SK-N-SH (cell line): ENCODE results near the gene BRME1. TPM values are rescaled to one million over a fixed set of nuclear protein-coding genes. Genes with fewer than 3 reads are reported as not detected.

ENCODE experiments used
- CTCF ChIA-PET: fragments of 300-600, 350-600 bp; formaldehyde crosslinking; extraction: SDS; loops from one replicate; lab custom pipeline; 2021; lab: Yijun Ruan, JAX
- POLR2A ChIA-PET: fragments of 350-600 bp; sonication (Branson Sonifier 250); formaldehyde crosslinking; extraction: SDS; loops from one replicate; lab custom pipeline; 2020; ENCODE audit warnings: antibody characterized with exemption, inconsistent platforms; lab: Yijun Ruan, JAX
- DNase-seq: peaks from one replicate; pipeline ENCODE4 v3.0.0; 2012
- H2AFZ ChIP-seq: fragments of 200-600 bp; sonication (generic); 2 replicates; pipeline ENCODE4 v1.8.1; 2016; ENCODE audit warnings: antibody characterized with exemption, mild to moderate bottlenecking, low read depth
- H3F3A ChIP-seq: fragments of 200-600 bp; sonication (generic); replicated peaks from 2 replicates; pipeline ENCODE3; 2016; ENCODE audit warnings: antibody characterized with exemption, mild to moderate bottlenecking; ENCODE audit not compliant: insufficient read depth
- H3K27ac ChIP-seq, 2 experiments: fragments of 200-500 bp in 1 of 2; fragments of 200-600 bp in 1 of 2; sonication (Bioruptor generic) in 1 of 2; sonication (generic), shearing (Covaris generic) in 1 of 2; 2 replicates each; pipeline versions ENCODE4 v1.5.1 to v1.6.1; 2014 to 2016; ENCODE audit warnings: low read depth in 2 of 2, inconsistent platforms in 1 of 2, low read length in 1 of 2, mild to moderate bottlenecking in 1 of 2, mixed read lengths in 1 of 2
- H3K27me3 ChIP-seq: fragments of 200-600 bp; sonication (generic), shearing (Covaris generic); 2 replicates; pipeline ENCODE4 v1.6.1; 2016; ENCODE audit warnings: mixed run types; ENCODE audit not compliant: insufficient read depth
- H3K36me3 ChIP-seq, 2 experiments: fragments of 200-500 bp in 1 of 2; fragments of 200-600 bp in 1 of 2; sonication (Bioruptor generic) in 1 of 2; sonication (generic) in 1 of 2; replicated peaks in 1 of 2; 2 replicates each; pipeline versions ENCODE3 to v1.5.1; 2014 to 2016; ENCODE audit warnings: low read length in 1 of 2, mild to moderate bottlenecking in 1 of 2; ENCODE audit not compliant: insufficient read depth in 2 of 2, control insufficient read depth in 1 of 2
- H3K4me1 ChIP-seq, 2 experiments: fragments of 200-500 bp in 1 of 2; fragments of 200-600 bp in 1 of 2; sonication (Bioruptor generic) in 1 of 2; sonication (generic), shearing (Covaris generic) in 1 of 2; 2 replicates each; pipeline versions ENCODE4 v1.5.1 to v1.6.1; 2014 to 2016; ENCODE audit warnings: low read depth in 1 of 2, low read length in 1 of 2, mixed run types in 1 of 2; ENCODE audit not compliant: insufficient read depth in 2 of 2, control insufficient read depth in 1 of 2
- H3K4me2 ChIP-seq: fragments of 200-600 bp; sonication (generic), shearing (Covaris generic); 2 replicates; pipeline ENCODE4 v1.6.1; 2017; ENCODE audit warnings: mixed run types
- H3K4me3 ChIP-seq, 2 experiments: fragments of 200-500 bp in 1 of 2; fragments of 200-600 bp in 1 of 2; sonication (Bioruptor generic) in 1 of 2; sonication (generic), shearing (Covaris generic) in 1 of 2; 2 replicates each; pipeline versions ENCODE4 v1.5.1 to v1.8.1; 2014 to 2016; ENCODE audit warnings: low read depth in 2 of 2, inconsistent platforms in 1 of 2, low read length in 1 of 2, mild to moderate bottlenecking in 1 of 2, mixed read lengths in 1 of 2, moderate library complexity in 1 of 2
- H3K79me2 ChIP-seq: fragments of 200-600 bp; sonication (generic); 2 replicates; pipeline ENCODE4 v1.8.1; 2017; ENCODE audit warnings: mild to moderate bottlenecking; ENCODE audit not compliant: insufficient read depth
- H3K9ac ChIP-seq: fragments of 200-600 bp; sonication (generic); 2 replicates; pipeline ENCODE4 v1.6.1; 2017; ENCODE audit warnings: mixed run types
- H3K9me2 ChIP-seq: fragments of 200-600 bp; sonication (generic); 2 replicates; pipeline ENCODE4 v1.6.1; 2017; ENCODE audit warnings: mixed run types
- H3K9me3 ChIP-seq: fragments of 200-600 bp; sonication (generic); 2 replicates; pipeline ENCODE4 v1.6.1; 2017; ENCODE audit warnings: mixed run types, mild to moderate bottlenecking, moderate library complexity
- H4K20me1 ChIP-seq: fragments of 200-600 bp; sonication (generic); 2 replicates; pipeline ENCODE4 v1.6.1; 2017; ENCODE audit warnings: mild to moderate bottlenecking, mixed run types; ENCODE audit not compliant: insufficient read depth
- CHD2 ChIP-seq: fragments of 150-350 bp; IDR thresholded peaks from 2 replicates; pipeline ENCODE4 v1.6.1; 2018; ENCODE audit warnings: low read length; ENCODE audit not compliant: partially characterized antibody
- ELF1 ChIP-seq: IDR thresholded peaks from 2 replicates; pipeline ENCODE4 v1.4.0; 2012
- GABPA ChIP-seq: IDR thresholded peaks from 2 replicates; pipeline ENCODE4 v1.4.0; 2012; ENCODE audit warnings: low read depth, mild to moderate bottlenecking
- MXI1 ChIP-seq: IDR thresholded peaks from 2 replicates; pipeline ENCODE4 v1.6.1; 2012; ENCODE audit warnings: mild to moderate bottlenecking, low read depth, low read length, improper control_type of control experiment
- PBX3 ChIP-seq: IDR thresholded peaks from 2 replicates; pipeline ENCODE4; 2012
- POLR2AphosphoS5 ChIP-seq: IDR thresholded peaks from 2 replicates; pipeline ENCODE4 v1.6.1; 2012; ENCODE audit warnings: low read depth, low read length
- RAD21 ChIP-seq: IDR thresholded peaks from 2 replicates; pipeline ENCODE4 v1.6.1; 2012; ENCODE audit warnings: mild to moderate bottlenecking, low read length
- RCOR1 ChIP-seq: fragments of 150-350 bp; IDR thresholded peaks from 2 replicates; pipeline ENCODE4 v1.6.1; 2017; ENCODE audit warnings: antibody characterized with exemption, low read length
- RFX5 ChIP-seq: IDR thresholded peaks from 2 replicates; pipeline ENCODE4 v1.6.1; 2012; ENCODE audit warnings: mild to moderate bottlenecking, improper control_type of control experiment, low read length
- SIN3A ChIP-seq: IDR thresholded peaks from 2 replicates; pipeline ENCODE4 v1.6.1; 2012; ENCODE audit warnings: low read depth, mild to moderate bottlenecking, low read length, moderate library complexity, borderline replicate concordance
- SMC3 ChIP-seq: IDR thresholded peaks from 2 replicates; pipeline ENCODE4 v1.6.1; 2012; ENCODE audit warnings: low read depth, low read length, improper control_type of control experiment
- TAF1 ChIP-seq: IDR thresholded peaks from 2 replicates; pipeline ENCODE4 v1.6.1; 2012; ENCODE audit warnings: low read depth, mild to moderate bottlenecking, low read length, moderate library complexity, borderline replicate concordance
- TCF12 ChIP-seq: IDR thresholded peaks from 2 replicates; pipeline ENCODE4 v1.4.0; 2012
- USF1 ChIP-seq: IDR thresholded peaks from 2 replicates; pipeline ENCODE4 v1.4.0; 2012; ENCODE audit warnings: low read depth, borderline replicate concordance
- YY1 ChIP-seq: IDR thresholded peaks from 2 replicates; pipeline ENCODE4 v1.4.0; 2012; ENCODE audit warnings: low read depth, mild to moderate bottlenecking
- WGBS: methylation state at CpG from one replicate; pipeline ENCODE4 v1.1.6; 2017; ENCODE audit warnings: low lambda C conversion rate; 5-methylcytosine and 5-hydroxymethylcytosine counted together
- polyA plus RNA-seq, 3 experiments: library from polyadenylated mRNA; depleted of rRNA; stranded (reverse); fragments of >200 nt; gene quantifications; 2 replicates each; pipeline ENCODE4 v1.2.3, GENCODE V29; 2012
- TF ChIP-seq, protein P1 (sequence below): fragments of 200-600 bp; sonication (generic); IDR thresholded peaks from 2 replicates; pipeline ENCODE4 v1.6.1; 2017; ENCODE audit warnings: antibody characterized with exemption, mild to moderate bottlenecking, moderate library complexity
- TF ChIP-seq, protein P2 (sequence below): fragments of 150-350 bp; IDR thresholded peaks from 2 replicates; pipeline ENCODE4 v1.6.1; 2016; ENCODE audit warnings: mild to moderate bottlenecking, low read depth, low read length
- TF ChIP-seq, protein P3 (sequence below): fragments of 150-350 bp; IDR thresholded peaks from 2 replicates; pipeline ENCODE4 v1.6.1; 2017; ENCODE audit warnings: antibody characterized with exemption, low read length, low read depth, borderline replicate concordance

Gene BRME1
- polyA plus RNA-seq, 1 of the 3 experiments (the other 2 are of a cell fraction): 1.5 TPM

DNA sequence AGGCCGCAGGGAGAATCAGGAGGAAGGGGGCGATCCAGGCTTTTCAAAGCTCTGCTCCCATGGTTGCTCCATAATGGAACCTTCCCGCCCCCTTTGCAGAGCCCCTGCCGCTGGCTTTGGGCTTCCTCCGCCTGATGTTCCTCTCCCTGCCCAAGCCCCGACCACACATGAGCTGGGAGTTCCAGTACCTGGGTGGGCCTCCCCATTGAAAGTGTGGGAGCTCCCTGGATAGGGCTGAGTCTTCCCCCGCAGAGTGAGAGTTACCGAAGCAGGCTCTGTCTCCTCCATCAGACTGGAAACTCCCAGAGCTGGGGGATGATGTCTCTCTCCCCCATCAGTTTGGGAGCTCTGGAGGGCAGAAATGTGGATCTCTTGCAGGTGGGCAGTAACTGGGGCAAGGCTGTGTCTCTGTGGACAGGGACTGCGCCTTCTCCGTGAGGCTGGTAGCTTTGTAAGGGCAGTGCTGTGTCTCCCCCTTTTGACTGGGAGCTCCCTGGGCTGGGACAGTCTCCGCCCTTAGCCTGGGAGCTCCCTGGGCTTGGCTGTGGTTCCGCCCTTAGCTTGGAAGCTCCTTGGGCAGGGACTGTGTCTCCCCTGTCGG, 47.1 kb upstream of the BRME1 start:
- no peaks in the 10 kb centered on the region for H3F3A ChIP-seq
- H3K9ac ChIP-seq: peak overlapping the region; percentile 77
- ChIA-PET CTCF (interaction anchor here (0.5 to 5.1 kb wide), 16 partner anchors 14 to 1195 kb away, joined by 3 to 19 read pairs (median 4); partner anchors contain the start of genes IL27RA, MISP3 and PODNL1), POLR2A (interaction anchor here (0.6 to 3.5 kb wide), 6 partner anchors 9 to 127 kb away, joined by 3 to 24 read pairs (median 5); partner anchors contain the start of gene PODNL1)
- peaks cover 8% of the 10 kb centered on the region; the same call in 1 of the 2 replicates for H4K20me1 ChIP-seq
- no peaks in the 10 kb centered on the region for H3K27me3 ChIP-seq
- DNase-seq: no peak
- H3K36me3 ChIP-seq: peaks cover 9 to 23% of the 10 kb centered on the region in 2 experiments
- H2AFZ ChIP-seq: no peak overlapping the region
- no peaks in the 10 kb centered on the region for H3K9me2 ChIP-seq
- H3K4me3 ChIP-seq: peak overlapping the region; percentile 61 to 93
- H3K4me2 ChIP-seq: peak overlapping the region; percentile 99
- H3K27ac ChIP-seq: peak overlapping the region; percentile 39 to 54; a peak in 3 of 4 replicates
- TF ChIP-seq SMC3: peak; percentile 4; the same call in 1 of the 2 replicates
- no peak for TF ChIP-seq RCOR1
- TF ChIP-seq ELF1: no peak
- TF ChIP-seq, protein P1, sequence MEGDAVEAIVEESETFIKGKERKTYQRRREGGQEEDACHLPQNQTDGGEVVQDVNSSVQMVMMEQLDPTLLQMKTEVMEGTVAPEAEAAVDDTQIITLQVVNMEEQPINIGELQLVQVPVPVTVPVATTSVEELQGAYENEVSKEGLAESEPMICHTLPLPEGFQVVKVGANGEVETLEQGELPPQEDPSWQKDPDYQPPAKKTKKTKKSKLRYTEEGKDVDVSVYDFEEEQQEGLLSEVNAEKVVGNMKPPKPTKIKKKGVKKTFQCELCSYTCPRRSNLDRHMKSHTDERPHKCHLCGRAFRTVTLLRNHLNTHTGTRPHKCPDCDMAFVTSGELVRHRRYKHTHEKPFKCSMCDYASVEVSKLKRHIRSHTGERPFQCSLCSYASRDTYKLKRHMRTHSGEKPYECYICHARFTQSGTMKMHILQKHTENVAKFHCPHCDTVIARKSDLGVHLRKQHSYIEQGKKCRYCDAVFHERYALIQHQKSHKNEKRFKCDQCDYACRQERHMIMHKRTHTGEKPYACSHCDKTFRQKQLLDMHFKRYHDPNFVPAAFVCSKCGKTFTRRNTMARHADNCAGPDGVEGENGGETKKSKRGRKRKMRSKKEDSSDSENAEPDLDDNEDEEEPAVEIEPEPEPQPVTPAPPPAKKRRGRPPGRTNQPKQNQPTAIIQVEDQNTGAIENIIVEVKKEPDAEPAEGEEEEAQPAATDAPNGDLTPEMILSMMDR: peak; percentile 14; the same call in 1 of the 2 replicates
- peak; percentile 46 for TF ChIP-seq RAD21
- WGBS: no CpG with 5 or more reads among the region's 13 CpGs
- no peaks in the 10 kb centered on the region for H3K9me3 ChIP-seq
- peaks cover 35% of the 10 kb centered on the region for H3K79me2 ChIP-seq
- H3K4me1 ChIP-seq: peaks cover 0 to 12% of the 10 kb centered on the region in 2 experiments; a peak in 1 of 4 replicates

- H3F3A ChIP-seq: no peaks in the 10 kb centered on the region
- 1% methylated on average over 44 of the region's 65 CpGs for WGBS
- POLR2A ChIA-PET: interaction anchor here (0.6 to 3.5 kb wide), 6 partner anchors 10 to 128 kb away, joined by 3 to 24 read pairs (median 5); partner anchors contain the start of gene PODNL1
These were observed 46.4 kb upstream of the BRME1 start, which contains the start of gene DCAF15 for GRCh38 chr19:13952154-13952930. Gene DCAF15 (plus strand): TSS chr19:13952509. CDS start chr19:13952513, 4 bp downstream.

More at GRCh38 chr19:13952154-13952930, 46.4 kb upstream of the BRME1 start, which contains the start of gene DCAF15:
- CTCF ChIA-PET: interaction anchor here (0.6 to 5.1 kb wide), 15 partner anchors 14 to 1195 kb away, joined by 3 to 19 read pairs (median 5); partner anchors contain the start of genes IL27RA, MISP3 and PODNL1
- H2AFZ ChIP-seq: peak within 1 kb of the TSS; percentile 81
- H4K20me1 ChIP-seq: peaks cover 8% of the 10 kb centered on the region; the same call in 1 of the 2 replicates
- TF ChIP-seq CHD2 (peak; percentile 95), SIN3A (no peak), RFX5 (peak; percentile 66; the same call in 1 of the 2 replicates), GABPA (peak; percentile 71), PBX3 (peak; percentile 99), ELF1 (peak; percentile 65), TAF1 (peak; percentile 97), YY1 (peak; percentile 95), MXI1 (0 out of 2 replicates have a peak, but pooled peaks have one; percentile 35), RCOR1 (no peak), TCF12 (no peak), USF1 (no peak), POLR2AphosphoS5 (peak; percentile 28; the same call in 1 of the 2 replicates)
- TF ChIP-seq, protein P2, sequence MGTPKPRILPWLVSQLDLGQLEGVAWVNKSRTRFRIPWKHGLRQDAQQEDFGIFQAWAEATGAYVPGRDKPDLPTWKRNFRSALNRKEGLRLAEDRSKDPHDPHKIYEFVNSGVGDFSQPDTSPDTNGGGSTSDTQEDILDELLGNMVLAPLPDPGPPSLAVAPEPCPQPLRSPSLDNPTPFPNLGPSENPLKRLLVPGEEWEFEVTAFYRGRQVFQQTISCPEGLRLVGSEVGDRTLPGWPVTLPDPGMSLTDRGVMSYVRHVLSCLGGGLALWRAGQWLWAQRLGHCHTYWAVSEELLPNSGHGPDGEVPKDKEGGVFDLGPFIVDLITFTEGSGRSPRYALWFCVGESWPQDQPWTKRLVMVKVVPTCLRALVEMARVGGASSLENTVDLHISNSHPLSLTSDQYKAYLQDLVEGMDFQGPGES: no peak; the same call in none of the 2 replicates
- TF ChIP-seq, protein P3, sequence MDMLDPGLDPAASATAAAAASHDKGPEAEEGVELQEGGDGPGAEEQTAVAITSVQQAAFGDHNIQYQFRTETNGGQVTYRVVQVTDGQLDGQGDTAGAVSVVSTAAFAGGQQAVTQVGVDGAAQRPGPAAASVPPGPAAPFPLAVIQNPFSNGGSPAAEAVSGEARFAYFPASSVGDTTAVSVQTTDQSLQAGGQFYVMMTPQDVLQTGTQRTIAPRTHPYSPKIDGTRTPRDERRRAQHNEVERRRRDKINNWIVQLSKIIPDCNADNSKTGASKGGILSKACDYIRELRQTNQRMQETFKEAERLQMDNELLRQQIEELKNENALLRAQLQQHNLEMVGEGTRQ: no peak
- peaks cover 9 to 21% of the 10 kb centered on the region in 2 experiments for H3K36me3 ChIP-seq
- no peaks in the 10 kb centered on the region for H3K9me2 ChIP-seq
- H3K4me1 ChIP-seq: peaks cover 0 to 11% of the 10 kb centered on the region in 2 experiments; a peak in 1 of 4 replicates
- peak within 1 kb of the TSS; percentile 99 for H3K4me2 ChIP-seq
- H3K9ac ChIP-seq: peak within 1 kb of the TSS; percentile 77
- H3K27ac ChIP-seq: peak within 1 kb of the TSS; percentile 54 to 86
- H3K9me3 ChIP-seq: no peaks in the 10 kb centered on the region
- peak; percentile 99 for DNase-seq
- peaks cover 35% of the 10 kb centered on the region for H3K79me2 ChIP-seq
- H3K27me3 ChIP-seq: no peaks in the 10 kb centered on the region
- peak within 1 kb of the TSS; percentile 61 to 93 for H3K4me3 ChIP-seq
